ENCODE data around the gene CDCP1.

- no peak for TF ChIP-seq CTCF (IDR thresholded peaks at IDR 0.05)
- TF ChIP-seq POLR2A (IDR thresholded peaks at IDR 0.05): no peak
Measured at GRCh38 chr3:45174234-45174633, 28.1 kb upstream of the CDCP1 start.
